Transverse colon (tissue), 4 donors: ENCODE results near the gene TPM4. TPM values are rescaled to one million over a fixed set of nuclear protein-coding genes. Genes with fewer than 3 reads are reported as not detected.

Experiments
- DNase-seq: peaks from one replicate; pipeline ENCODE4 v3.0.0-alpha.2; 2019
- H3K27ac ChIP-seq, 4 donors: fragments of 200-600 bp; sonication (generic); 2 replicates each; pipeline ENCODE4 v1.5.1; 2016 to 2018; ENCODE audit warnings: inconsistent platforms in 4 of 4
- H3K27me3 ChIP-seq: fragments of 200-600 bp; sonication (generic); 2 replicates; pipeline ENCODE4 v1.5.1; 2017; ENCODE audit warnings: inconsistent platforms
- H3K36me3 ChIP-seq, 4 donors: fragments of 200-600 bp; sonication (generic); 2 replicates each; pipeline ENCODE4 v1.5.1; 2017 to 2019; ENCODE audit warnings: inconsistent platforms in 4 of 4
- H3K4me1 ChIP-seq, 4 donors: fragments of 200-600 bp; sonication (generic); 2 replicates each; pipeline ENCODE4 v1.5.1; 2017 to 2020; ENCODE audit warnings: inconsistent platforms in 4 of 4
- H3K4me3 ChIP-seq, 4 donors: fragments of 200-600 bp; sonication (generic); 1 replicate in 1 of 4; 2 replicates in 3 of 4; pipeline versions ENCODE4 v1.5.1 to v1.6.1; 2017 to 2019; ENCODE audit warnings: inconsistent platforms in 4 of 4
- H3K9me3 ChIP-seq, 2 donors: fragments of 200-600 bp; sonication (generic); 2 replicates each; pipeline ENCODE4 v1.5.1; 2017 to 2019; ENCODE audit warnings: inconsistent platforms in 2 of 2
- CTCF ChIP-seq, 5 experiments: fragments of 200-600 bp in 3 of 5; fragments of 450-650 bp in 2 of 5; sonication (generic) in 3 of 5; IDR thresholded peaks; 1 replicate in 2 of 5; 2 replicates in 3 of 5; pipeline ENCODE4 v1.5.1; 2016 to 2017; ENCODE audit warnings: antibody characterized with exemption in 5 of 5, inconsistent platforms in 3 of 5, mild to moderate bottlenecking in 2 of 5, moderate library complexity in 1 of 5
- EP300 ChIP-seq: sonication (generic); formaldehyde crosslinking; IDR thresholded peaks from one replicate; pipeline ENCODE4 v1.6.1; 2017; ENCODE audit warnings: antibody characterized with exemption, low read depth
- POLR2A ChIP-seq: fragments of 450-650 bp; IDR thresholded peaks from one replicate; pipeline ENCODE4 v1.6.1; 2016; ENCODE audit warnings: antibody characterized with exemption, mild to moderate bottlenecking, moderate library complexity
- POLR2AphosphoS5 ChIP-seq, 3 donors: sonication (generic); formaldehyde crosslinking; IDR thresholded peaks; one replicate each; pipeline ENCODE4 v1.6.1; 2016; ENCODE audit warnings: antibody characterized with exemption in 3 of 3
- WGBS, 2 donors: methylation state at CpG; one replicate each; pipeline ENCODE4 v1.1.5; 2018; ENCODE audit warnings: low coverage in 1 of 2; 5-methylcytosine and 5-hydroxymethylcytosine counted together
- in situ Hi-C, 4 donors: fragments of 200-750 bp; cut with MboI; loops; one replicate each; pipeline versions ENCODE4 v1.15.0 to v1.15.1; 2017; ENCODE audit warnings: low sequenced_read_pairs in 3 of 4, low pct_ligation_motif_present in 1 of 4, low pct_unique_long_range_greater_than_20kb in 1 of 4
- intact Hi-C: fragments of 100-400 bp; cut with DNase I; formaldehyde crosslinking; loops from one replicate; pipeline ENCODE4 v1.15.1; 2023; ENCODE audit warnings: low total_unique reads
- total RNA-seq, 4 donors: library from RNA; depleted of rRNA; stranded (reverse); fragments of >200 nt; gene quantifications; one replicate each; pipeline ENCODE4 v1.1.0, GENCODE V29; 2016

Gene TPM4
- total RNA-seq, 4 donors from 2014 or later, result 228 to 491 (median 288) TPM

GRCh38 chr19:16088351-16089009 lies 12.2 kb downstream of the TPM4 start:
- H3K27me3 ChIP-seq, result no peaks in the 10 kb centered on the region
- in situ Hi-C loops, result no loop called here

GRCh38 chr19:16089010-16089846 lies 12.9 kb downstream of the TPM4 start:
- 35 to 40% methylated on average over 1 to 10 of the region's 10 CpGs for WGBS, 2 donors
- Histone ChIP-seq H3K27me3 (no peaks in the 10 kb centered on the region), H3K9me3 (no peaks in the 10 kb centered on the region), H3K4me1 (peaks cover 28 to 69% (median 46%) of the 10 kb centered on the region in 4 donors), H3K36me3 (peaks cover 0 to 93% (median 46%) of the 10 kb centered on the region in 4 donors), H3K4me3 (no peak overlapping the region), H3K27ac (peak overlapping the region; percentile 70 to 100 (median 86))
- intact Hi-C loops, result no loop called here
- in situ Hi-C loops, result no loop called here
- no peak for DNase-seq
- TF ChIP-seq POLR2A, result no peak
- TF ChIP-seq EP300, result no peak
- no peak for TF ChIP-seq POLR2AphosphoS5 (IDR thresholded peaks at IDR 0.05)
- TF ChIP-seq CTCF (IDR thresholded peaks at IDR 0.05), result no peak

More at GRCh38 chr19:16088351-16089009, 12.2 kb downstream of the TPM4 start:
- peak overlapping the region; percentile 70 to 100 (median 86) for H3K27ac ChIP-seq
- WGBS, 2 donors, result 51 to 66% methylated on average over 4 to 17 of the region's 17 CpGs
- intact Hi-C loops, result no loop called here
- TF ChIP-seq POLR2A, result no peak
- no peak for TF ChIP-seq EP300
- peak in 2 of 5 experiments; percentile 9 to 37 for TF ChIP-seq CTCF (IDR thresholded peaks at IDR 0.05)
- TF ChIP-seq POLR2AphosphoS5 (IDR thresholded peaks at IDR 0.05), result peak in 2 of 3 donors; percentile 8 to 25
- H3K36me3 ChIP-seq, result peaks cover 0 to 88% (median 46%) of the 10 kb centered on the region in 4 donors
- peaks cover 28 to 64% (median 41%) of the 10 kb centered on the region in 4 donors for H3K4me1 ChIP-seq
- no peak for DNase-seq
- no peak overlapping the region for H3K4me3 ChIP-seq
- no peaks in the 10 kb centered on the region for H3K9me3 ChIP-seq

- intact Hi-C loops (no loop called here), in situ Hi-C loops (no loop called here)
- Histone ChIP-seq H3K27me3 (no peaks in the 10 kb centered on the region), H3K27ac (peak overlapping the region in 3 of 4 donors; percentile 71 to 99 (median 74)), H3K36me3 (peaks cover 0 to 94% (median 43%) of the 10 kb centered on the region in 4 donors), H3K4me3 (no peak overlapping the region), H3K9me3 (no peaks in the 10 kb centered on the region), H3K4me1 (peaks cover 24 to 68% (median 42%) of the 10 kb centered on the region in 4 donors)
- no peak for DNase-seq
- TF ChIP-seq CTCF (IDR thresholded peaks at IDR 0.05), result no peak
- no peak for TF ChIP-seq POLR2A
- TF ChIP-seq POLR2AphosphoS5 (IDR thresholded peaks at IDR 0.05), result no peak
- TF ChIP-seq EP300, result no peak
- WGBS, 2 donors, result 95 to 100% methylated on average over 2 to 13 of the region's 13 CpGs
Measured at GRCh38 chr19:16091546-16092475, 15.5 kb downstream of the TPM4 start.
